Stomach smooth muscle (tissue), 2 donors: ENCODE data around the gene TSC22D4.

ENCODE experiments used
- H3K27ac ChIP-seq: one replicate; pipeline ENCODE4 v1.7.0; 2013; ENCODE audit warnings: mild to moderate bottlenecking, low read length, inconsistent platforms
- H3K27me3 ChIP-seq, 2 donors: one replicate each; pipeline ENCODE4 v1.7.0; 2013; ENCODE audit warnings: low read length in 2 of 2; ENCODE audit not compliant: insufficient read depth in 2 of 2, control insufficient read depth in 1 of 2
- H3K36me3 ChIP-seq, 2 donors: one replicate each; pipeline ENCODE4 v1.7.0; 2013; ENCODE audit warnings: low read length in 2 of 2; ENCODE audit not compliant: control insufficient read depth in 2 of 2, insufficient read depth in 2 of 2
- H3K4me1 ChIP-seq: one replicate; pipeline ENCODE4 v1.7.0; 2013; ENCODE audit warnings: low read length; ENCODE audit not compliant: control insufficient read depth, insufficient read depth
- H3K4me3 ChIP-seq, 2 donors: one replicate each; pipeline ENCODE4 v1.7.0; 2013; ENCODE audit warnings: low read length in 2 of 2
- H3K9ac ChIP-seq, 2 donors: one replicate each; pipeline ENCODE4 v1.7.0; 2013; ENCODE audit warnings: low read length in 2 of 2, mild to moderate bottlenecking in 1 of 2
- H3K9me3 ChIP-seq, 2 donors: one replicate each; pipeline ENCODE4 v1.7.0; 2013; ENCODE audit warnings: low read length in 2 of 2; ENCODE audit not compliant: control insufficient read depth in 2 of 2
- donor health status: healthy.
- donor health status: Pancreatic carcinoma.

TSC22D4 gene

GRCh38 chr7:100483722-100484672 is 5.0 kb upstream of the TSC22D4 start, which contains the start of gene NYAP1:
Gene NYAP1 (plus strand): TSS chr7:100483927. CDS start chr7:100485312, 1,385 bp downstream.
- Histone ChIP-seq H3K9ac (peak within 1 kb of the TSS; percentile 15 to 58), H3K27me3 (no peaks in the 10 kb centered on the region), H3K9me3 (no peaks in the 10 kb centered on the region), H3K27ac (no peak within 1 kb of the TSS), H3K4me1 (peaks cover 17% of the 10 kb centered on the region), H3K36me3 (no peaks in the 10 kb centered on the region), H3K4me3 (peak within 1 kb of the TSS; percentile 53 to 69)

GRCh38 chr7:100483090-100483721 is 4.2 kb upstream of the TSC22D4 start:
- H3K9ac ChIP-seq = no peak overlapping the region
- peaks cover 17% of the 10 kb centered on the region for H3K4me1 ChIP-seq
- H3K36me3 ChIP-seq = no peaks in the 10 kb centered on the region
- H3K4me3 ChIP-seq = peak overlapping the region; percentile 53 to 69
- H3K27me3 ChIP-seq = no peaks in the 10 kb centered on the region
- H3K27ac ChIP-seq = no peak overlapping the region
- H3K9me3 ChIP-seq = no peaks in the 10 kb centered on the region

GRCh38 chr7:100482728-100483089 is 3.7 kb upstream of the TSC22D4 start:
- peaks cover 19% of the 10 kb centered on the region for H3K4me1 ChIP-seq
- H3K9me3 ChIP-seq = no peaks in the 10 kb centered on the region
- H3K27ac ChIP-seq = no peak overlapping the region
- H3K36me3 ChIP-seq = no peaks in the 10 kb centered on the region
- H3K4me3 ChIP-seq = peak overlapping the region; percentile 53 to 69
- peak overlapping the region in 1 of 2 donors; percentile 58 for H3K9ac ChIP-seq
- no peaks in the 10 kb centered on the region for H3K27me3 ChIP-seq

GRCh38 chr7:100481466-100481865 is 2.5 kb upstream of the TSC22D4 start:
- no peaks in the 10 kb centered on the region for H3K27me3 ChIP-seq
- H3K36me3 ChIP-seq = no peaks in the 10 kb centered on the region
- peaks cover 31% of the 10 kb centered on the region for H3K4me1 ChIP-seq
- H3K27ac ChIP-seq = no peak overlapping the region
- H3K9ac ChIP-seq = no peak overlapping the region
- no peak overlapping the region for H3K4me3 ChIP-seq
- H3K9me3 ChIP-seq = no peaks in the 10 kb centered on the region

- Histone ChIP-seq H3K4me1 (peaks cover 44% of the 10 kb centered on the region), H3K9ac (peak overlapping the region; percentile 62 to 93), H3K4me3 (peak overlapping the region; percentile 65 to 90), H3K27me3 (no peaks in the 10 kb centered on the region), H3K9me3 (no peaks in the 10 kb centered on the region), H3K36me3 (peaks cover 9% of the 10 kb centered on the region in 2 donors), H3K27ac (peak overlapping the region; percentile 91)
Observed at GRCh38 chr7:100477871-100478267, 1.1 kb downstream of the TSC22D4 start.

GRCh38 chr7:100476903-100477870 is 1.8 kb downstream of the TSC22D4 start:
- no peaks in the 10 kb centered on the region for H3K9me3 ChIP-seq

GRCh38 chr7:100476101-100476780 is 2.8 kb downstream of the TSC22D4 start:
- Histone ChIP-seq H3K4me3 (peak overlapping the region; percentile 65 to 90), H3K27ac (peak overlapping the region; percentile 91)

More at GRCh38 chr7:100476903-100477870, 1.8 kb downstream of the TSC22D4 start:
- H3K9ac ChIP-seq = peak overlapping the region; percentile 62 to 93
- peaks cover 40% of the 10 kb centered on the region for H3K4me1 ChIP-seq
- H3K27ac ChIP-seq = peak overlapping the region; percentile 91
- H3K4me3 ChIP-seq = peak overlapping the region; percentile 65 to 90
- H3K27me3 ChIP-seq = no peaks in the 10 kb centered on the region
- H3K36me3 ChIP-seq = peaks cover 9 to 11% of the 10 kb centered on the region in 2 donors

GRCh38 chr7:100475549-100475948 is 3.5 kb downstream of the TSC22D4 start:
- peak overlapping the region; percentile 65 to 90 for H3K4me3 ChIP-seq
- peak overlapping the region; percentile 62 to 93 for H3K9ac ChIP-seq
- no peaks in the 10 kb centered on the region for H3K9me3 ChIP-seq
- H3K36me3 ChIP-seq = peaks cover 11 to 14% of the 10 kb centered on the region in 2 donors
- no peaks in the 10 kb centered on the region for H3K27me3 ChIP-seq
- peaks cover 44% of the 10 kb centered on the region for H3K4me1 ChIP-seq
- H3K27ac ChIP-seq = peak overlapping the region; percentile 91

More at GRCh38 chr7:100476101-100476780, 2.8 kb downstream of the TSC22D4 start:
- Histone ChIP-seq H3K9ac (peak overlapping the region; percentile 62 to 93), H3K4me1 (peaks cover 44% of the 10 kb centered on the region), H3K27me3 (no peaks in the 10 kb centered on the region), H3K36me3 (peaks cover 11 to 14% of the 10 kb centered on the region in 2 donors), H3K9me3 (no peaks in the 10 kb centered on the region)

GRCh38 chr7:100472854-100473499 is 6.0 kb downstream of the TSC22D4 start:
- Histone ChIP-seq H3K36me3 (peaks cover 11 to 14% of the 10 kb centered on the region in 2 donors), H3K4me3 (peak overlapping the region in 1 of 2 donors; percentile 19), H3K9ac (no peak overlapping the region), H3K27me3 (no peaks in the 10 kb centered on the region), H3K4me1 (peaks cover 47% of the 10 kb centered on the region), H3K9me3 (no peaks in the 10 kb centered on the region), H3K27ac (no peak overlapping the region)
